Measurements from ENCODE around the gene TRAFD1. TPM values are rescaled to one million over a fixed set of nuclear protein-coding genes. Genes with fewer than 3 reads are reported as not detected.

TRAFD1 gene
- total and polyA plus RNA-seq, 2 of the 8 experiments (the other 6 are each of a cell fraction or from before 2014, with no cell fraction given): 18.1 to 33.1 TPM

- no peak for TF ChIP-seq USF2 (IDR thresholded peaks at IDR 0.05; ENCODE audit: low read length)
- TF ChIP-seq SIRT6 (IDR thresholded peaks at IDR 0.05; ENCODE audit: low read length): no peak
- no peak for TF ChIP-seq BCL11A (IDR thresholded peaks at IDR 0.05; ENCODE audit: low read depth in 2 of 2, low read length in 2 of 2)
Measured at GRCh38 chr12:112096667-112097066, 28.7 kb upstream of the TRAFD1 start (continued).

Measured in H1 (cell line).